SK-N-MC (cell line): ENCODE data around the gene MYORG.
"Not testable (repeated sequence)": the region's sequence is repeated elsewhere in the genome, so short reads cannot be mapped to it uniquely, and the experiment has no call there.

Source experiments
- DNase-seq: peaks from one replicate; pipeline ENCODE4 v3.0.0-alpha.2; 2011; ENCODE audit warnings: low read depth, low spot score
- H3K27ac ChIP-seq: fragments of 200-600 bp; sonication (generic); 2 replicates; pipeline ENCODE4 v1.5.1; 2016; ENCODE audit warnings: mixed run types
- H3K36me3 ChIP-seq: fragments of 200-600 bp; sonication (generic); 2 replicates; pipeline ENCODE4 v1.6.1; 2017; ENCODE audit warnings: antibody characterized with exemption, low read length, mixed read lengths; ENCODE audit not compliant: insufficient read depth
- H3K4me3 ChIP-seq: fragments of 200-600 bp; sonication (generic); 2 replicates; pipeline ENCODE4 v1.5.1; 2016
- H3K9ac ChIP-seq: fragments of 200-600 bp; sonication (generic); 2 replicates; pipeline ENCODE4 v1.8.0; 2017; ENCODE audit warnings: mixed run types, mixed read lengths; ENCODE audit not compliant: insufficient read length
- H3K9me3 ChIP-seq: fragments of 200-600 bp; sonication (generic); 2 replicates; pipeline ENCODE4 v1.6.1; 2017; ENCODE audit warnings: low read depth, mild to moderate bottlenecking, antibody characterized with exemption, low read length, moderate library complexity, mixed read lengths
- EZH2 ChIP-seq: fragments of 200-600 bp; sonication (generic); IDR thresholded peaks from one replicate; pipeline ENCODE4 v1.6.1; 2017; ENCODE audit warnings: antibody characterized with exemption
- FOXP2 ChIP-seq: optimal IDR thresholded peaks from 2 replicates; pipeline ENCODE3; 2011; ENCODE audit warnings: mild to moderate bottlenecking, moderate library complexity; ENCODE audit not compliant: insufficient read depth; ENCODE audit errors: extremely low read length, control extremely low read depth
- POLR2AphosphoS5 ChIP-seq: IDR thresholded peaks from 2 replicates; pipeline ENCODE4 v1.6.1; 2012; ENCODE audit warnings: mild to moderate bottlenecking, low read depth, low read length, borderline replicate concordance

Gene MYORG

DNA sequence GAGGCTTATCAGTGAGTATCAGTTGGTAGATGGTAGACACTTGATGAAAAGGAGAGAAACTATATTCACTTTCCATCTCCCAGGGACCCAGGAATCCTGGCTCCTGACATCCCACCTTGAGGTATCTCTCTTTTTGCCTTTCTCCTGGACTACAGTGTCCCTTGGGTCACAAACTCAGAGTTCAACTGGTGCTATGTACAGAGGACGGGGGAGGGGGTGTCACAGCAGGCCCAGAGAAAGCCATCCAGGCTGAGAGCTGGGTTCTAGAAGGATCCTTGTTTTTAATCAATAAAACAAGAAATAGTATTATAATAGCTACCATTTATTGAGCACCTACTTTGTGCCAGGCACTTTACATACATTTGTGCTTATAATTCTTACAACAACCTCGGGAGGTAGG, 10.3 kb downstream of the MYORG start:
- no peaks in the 10 kb centered on the region for H3K9me3 ChIP-seq
- no peak overlapping the region for H3K9ac ChIP-seq
- no peak overlapping the region for H3K4me3 ChIP-seq
- no peaks in the 10 kb centered on the region for H3K36me3 ChIP-seq
- no peak for DNase-seq
- no peak for TF ChIP-seq POLR2AphosphoS5
- no peak for TF ChIP-seq FOXP2
- no peak for TF ChIP-seq EZH2
- H3K27ac ChIP-seq, result no peak overlapping the region

- H3K4me3 ChIP-seq, result no peak overlapping the region
- H3K9ac ChIP-seq, result no peak overlapping the region
- TF ChIP-seq POLR2AphosphoS5 (no peak), EZH2 (no peak)
- no peak for DNase-seq
- H3K27ac ChIP-seq, result no peak overlapping the region
- H3K9me3 ChIP-seq, result no peaks in the 10 kb centered on the region
- H3K36me3 ChIP-seq, result no peaks in the 10 kb centered on the region
Measured at GRCh38 chr9:34365282-34365681, 11.4 kb downstream of the MYORG start.

DNA sequence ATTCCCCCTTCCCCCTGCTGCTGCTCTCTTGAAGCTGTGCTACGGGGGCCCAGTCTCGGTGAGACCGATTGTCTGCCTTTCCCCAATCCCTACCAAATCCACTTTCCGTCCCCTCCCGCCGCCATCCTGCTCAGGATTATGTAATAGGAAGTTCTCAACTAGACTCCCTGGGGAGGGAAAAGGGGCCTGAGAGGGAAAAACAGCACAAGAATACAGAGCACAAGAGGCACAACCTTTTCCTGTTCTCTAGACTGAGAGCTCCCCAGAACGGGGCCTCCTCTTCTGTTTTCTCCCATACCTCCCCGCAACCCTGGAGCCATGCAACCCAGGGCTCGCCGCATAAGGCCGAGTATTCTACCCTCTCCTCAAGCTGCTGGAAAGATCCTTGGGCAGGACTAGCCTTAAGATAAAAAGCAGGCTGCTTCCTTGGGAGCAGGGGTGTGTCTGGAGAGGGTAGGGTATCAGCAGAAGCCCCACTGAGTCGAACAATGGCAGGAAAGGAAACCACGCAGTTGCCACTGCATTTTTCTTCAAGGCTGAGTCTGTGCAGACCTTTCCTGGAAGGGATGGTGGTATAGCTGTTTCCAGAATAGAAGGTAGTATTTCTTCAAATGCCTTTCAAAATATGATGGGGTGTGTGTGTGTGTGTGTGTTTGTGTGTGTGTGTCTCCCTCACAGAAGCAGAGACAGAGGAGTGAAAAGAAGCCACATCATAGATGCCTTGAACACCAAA, 12.9 kb downstream of the MYORG start:
- no peaks in the 10 kb centered on the region for H3K36me3 ChIP-seq
- H3K27ac ChIP-seq, result peak overlapping the region; percentile 97
- peak overlapping the region; percentile 67 for H3K9ac ChIP-seq
- H3K9me3 ChIP-seq, result no peaks in the 10 kb centered on the region
- peak overlapping the region; percentile 80 for H3K4me3 ChIP-seq
- TF ChIP-seq EZH2 (no peak), POLR2AphosphoS5 (peak; percentile 66)
- peak; percentile 98 for DNase-seq

- DNase-seq, result no peak
- Histone ChIP-seq H3K27ac (no peak overlapping the region), H3K9ac (no peak overlapping the region), H3K9me3 (no peaks in the 10 kb centered on the region), H3K4me3 (no peak overlapping the region), H3K36me3 (no peaks in the 10 kb centered on the region)
- TF ChIP-seq POLR2AphosphoS5 (no peak), EZH2 (no peak), FOXP2 (no peak)
Measured at GRCh38 chr9:34362614-34363214, 14.0 kb downstream of the MYORG start.

DNA sequence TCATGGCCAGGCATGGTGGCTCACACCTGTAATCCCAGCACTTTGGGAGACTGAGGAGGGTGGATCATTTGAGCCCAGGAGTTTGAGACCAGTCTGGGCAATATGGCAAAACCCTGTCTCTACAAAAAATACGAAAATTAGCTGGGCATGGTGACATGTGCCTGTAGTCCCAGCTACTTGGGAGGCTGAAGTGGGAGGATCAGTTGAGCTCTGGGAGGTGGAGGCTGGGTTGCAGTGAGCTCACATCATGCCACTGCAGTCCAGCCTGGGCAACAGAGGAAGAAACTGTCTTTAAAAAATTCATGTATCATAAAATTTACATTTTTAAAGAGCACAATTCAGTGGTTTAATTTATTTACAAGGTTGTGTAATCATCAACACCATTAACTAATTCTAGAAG, 23.7 kb downstream of the MYORG start:
- H3K27ac ChIP-seq, result not testable (repeated sequence)

DNA sequence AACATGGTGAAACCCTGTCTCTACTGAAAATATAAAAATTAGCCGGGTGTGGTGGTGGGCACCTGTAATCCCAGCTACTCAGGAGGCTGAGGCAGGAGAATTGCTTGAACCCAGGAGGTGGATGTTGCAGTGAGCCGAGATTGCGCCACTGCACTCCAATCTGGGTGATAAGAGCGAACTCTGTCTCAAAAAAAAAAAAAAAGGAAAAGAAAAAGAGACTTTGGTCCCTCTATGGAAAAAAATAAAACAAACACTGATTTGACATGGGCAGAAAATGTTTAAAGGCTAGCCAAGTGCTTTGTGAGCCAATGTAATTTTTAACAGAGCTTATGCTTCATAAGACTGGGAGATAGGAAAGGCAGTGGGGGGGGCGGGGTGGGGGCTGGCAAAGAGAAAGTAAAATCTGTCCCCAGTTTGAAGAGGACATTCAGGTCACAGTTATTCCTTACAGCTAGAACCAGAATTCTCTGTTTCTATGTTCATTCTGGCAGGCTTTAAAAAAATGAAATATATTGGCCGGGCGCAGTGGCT, 24.5 kb downstream of the MYORG start:
- not testable (repeated sequence) for H3K36me3 ChIP-seq, H3K27ac ChIP-seq, H3K9ac ChIP-seq, H3K4me3 ChIP-seq, DNase-seq, H3K9me3 ChIP-seq

More for the DNA sequence above, 23.7 kb downstream of the MYORG start:
- H3K4me3 ChIP-seq, H3K36me3 ChIP-seq, H3K9ac ChIP-seq, H3K9me3 ChIP-seq, DNase-seq: not testable (repeated sequence)

DNA sequence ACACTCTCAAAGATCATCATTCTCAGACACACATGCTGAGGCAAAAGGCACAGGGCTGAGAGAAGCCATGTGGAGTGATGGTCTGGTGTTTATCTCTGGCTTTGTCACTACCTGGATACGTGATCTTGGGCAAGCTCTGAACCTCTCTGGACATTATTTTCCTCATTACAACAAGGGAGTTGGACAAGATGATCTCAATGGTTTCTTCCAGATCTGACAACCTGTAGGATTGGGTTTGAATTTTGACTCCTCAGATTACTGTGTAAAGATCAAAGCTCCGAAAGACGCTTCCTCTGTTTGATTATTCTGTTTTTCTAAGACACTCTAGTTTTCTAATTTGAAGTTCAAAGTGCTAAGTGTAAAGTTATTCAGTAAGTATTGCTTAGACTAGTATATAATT, 27.4 kb downstream of the MYORG start:
- Histone ChIP-seq H3K36me3 (no peaks in the 10 kb centered on the region), H3K9ac (no peak overlapping the region), H3K4me3 (no peak overlapping the region), H3K9me3 (no peaks in the 10 kb centered on the region), H3K27ac (no peak overlapping the region)
- DNase-seq, result no peak
- TF ChIP-seq EZH2 (no peak), FOXP2 (no peak), POLR2AphosphoS5 (no peak)

DNA sequence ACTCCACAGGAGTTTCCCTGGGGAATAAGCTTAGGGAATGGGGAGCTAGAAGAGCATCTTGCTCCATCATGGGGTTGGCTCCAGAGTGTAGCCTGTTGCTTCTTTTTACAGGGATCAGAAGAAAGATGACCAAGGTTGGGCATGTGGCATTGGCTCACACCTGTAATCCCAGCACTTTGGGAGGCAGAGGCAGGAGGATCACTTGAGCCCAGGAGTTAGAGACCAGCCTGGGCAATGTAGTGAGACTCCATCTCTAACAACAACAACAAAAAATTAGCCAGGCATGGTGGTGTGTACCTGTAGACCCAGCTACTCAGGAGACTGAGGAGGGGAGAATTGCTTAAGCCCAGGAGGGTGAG, 28.9 kb downstream of the MYORG start:
- Histone ChIP-seq H3K27ac (no peak overlapping the region), H3K9ac (no peak overlapping the region), H3K36me3 (peaks cover 3% of the 10 kb centered on the region; the same call in 1 of the 2 replicates), H3K4me3 (no peak overlapping the region), H3K9me3 (no peaks in the 10 kb centered on the region)
- TF ChIP-seq POLR2AphosphoS5, result no peak
- no peak for TF ChIP-seq EZH2
- TF ChIP-seq FOXP2, result no peak
- no peak for DNase-seq

GRCh38 chr9:34346873-34347799, 29.6 kb downstream of the MYORG start:
- no peak for DNase-seq
- no peak overlapping the region for H3K4me3 ChIP-seq
- TF ChIP-seq POLR2AphosphoS5, result no peak
- TF ChIP-seq FOXP2, result no peak
- TF ChIP-seq EZH2, result no peak
- H3K27ac ChIP-seq, result no peak overlapping the region
- no peaks in the 10 kb centered on the region for H3K9me3 ChIP-seq
- peaks cover 3% of the 10 kb centered on the region; the same call in 1 of the 2 replicates for H3K36me3 ChIP-seq
- H3K9ac ChIP-seq, result no peak overlapping the region
